ENCODE results near the gene NPM1. TPM values are rescaled to one million over a fixed set of nuclear protein-coding genes. Genes with fewer than 3 reads are reported as not detected.
"Not testable (repeated sequence)": the region's sequence is repeated elsewhere in the genome, so short reads cannot be mapped to it uniquely, and the experiment has no call there.

Gene NPM1
- total RNA-seq, 1 donor from 2014 or later = 342 TPM

DNA sequence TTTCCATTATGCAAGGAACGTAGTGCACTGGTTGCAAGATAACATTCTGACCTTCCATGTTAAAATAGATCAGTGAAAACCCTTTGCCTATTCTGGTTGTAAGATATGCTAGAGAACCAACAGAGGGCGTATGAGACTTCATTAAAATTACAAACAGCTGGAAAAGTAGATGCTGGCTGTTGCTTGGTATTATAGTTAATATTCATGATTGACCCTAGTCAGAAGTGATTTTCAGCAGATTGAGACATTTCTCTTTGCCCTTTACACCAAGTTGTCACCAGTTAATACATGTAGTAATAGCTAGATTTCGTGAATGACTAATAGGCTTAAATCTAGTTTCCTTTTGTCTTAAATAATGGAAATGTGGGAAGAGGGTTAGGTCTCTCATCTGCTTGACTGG, 18.0 kb downstream of the NPM1 start:
- intact Hi-C loops (cut with DNase I) = no loop called here
- ATAC-seq (ENCODE audit: poor library complexity) (peak; percentile 59), DNase-seq (no peak)

DNA sequence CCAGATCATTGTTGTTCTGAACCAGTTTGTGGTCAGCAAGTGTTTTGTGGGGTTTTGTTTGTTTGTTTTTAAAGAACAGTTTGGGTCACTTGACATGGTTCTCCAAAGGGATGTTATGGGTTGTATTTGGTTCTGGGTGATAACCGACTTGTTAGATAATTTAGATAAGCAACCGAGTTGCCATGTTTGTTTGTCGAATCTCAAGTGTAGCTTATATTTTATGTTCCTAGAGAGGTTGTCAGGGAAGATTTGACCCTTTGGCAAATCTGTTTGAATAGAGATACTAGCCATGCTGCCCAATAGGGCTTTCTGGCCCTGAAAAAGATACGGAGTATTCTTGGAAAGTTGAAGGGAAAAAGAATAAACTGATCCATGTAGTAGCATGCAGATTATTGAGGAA, 19.6 kb downstream of the NPM1 start:
- intact Hi-C loops (cut with DNase I) = no loop called here
- DNase-seq (no peak), ATAC-seq (ENCODE audit: poor library complexity) (no peak)

- intact Hi-C loops (cut with DNase I) = loop anchor here (10.0 kb wide), 1 partner anchor 635 kb away; no protein-coding TSS in a partner anchor
- DNase-seq = no peak
These were observed 21.8 kb downstream of the NPM1 start for GRCh38 chr5:171409164-171410136.

GRCh38 chr5:171410181-171410580, 22.5 kb downstream of the NPM1 start:
- ATAC-seq (ENCODE audit: poor library complexity) (no peak), DNase-seq (no peak)
- intact Hi-C loops (cut with DNase I) = loop anchor here (10.0 kb wide), 1 partner anchor 635 kb away; no protein-coding TSS in a partner anchor

More at GRCh38 chr5:171409164-171410136, 21.8 kb downstream of the NPM1 start:
- no peak for ATAC-seq (ENCODE audit: poor library complexity)

GRCh38 chr5:171412186-171412585, 24.5 kb downstream of the NPM1 start:
- peak; percentile 7 for DNase-seq
- intact Hi-C loops (cut with DNase I) = loop anchor here (10.0 kb wide), 1 partner anchor 633 kb away; no protein-coding TSS in a partner anchor
- no peak for ATAC-seq (ENCODE audit: poor library complexity)

- ATAC-seq (ENCODE audit: poor library complexity) = no peak
- intact Hi-C loops (cut with DNase I) = loop anchor here (10.0 kb wide), 1 partner anchor 631 kb away; no protein-coding TSS in a partner anchor
- no peak for DNase-seq
These were observed 25.7 kb downstream of the NPM1 start for GRCh38 chr5:171413153-171413910.

GRCh38 chr5:171413993-171414392, 26.3 kb downstream of the NPM1 start:
- not testable (repeated sequence) for DNase-seq; ATAC-seq (ENCODE audit: poor library complexity)
- intact Hi-C loops (cut with DNase I) = loop anchor here (10.0 kb wide), 1 partner anchor 631 kb away; no protein-coding TSS in a partner anchor

DNA sequence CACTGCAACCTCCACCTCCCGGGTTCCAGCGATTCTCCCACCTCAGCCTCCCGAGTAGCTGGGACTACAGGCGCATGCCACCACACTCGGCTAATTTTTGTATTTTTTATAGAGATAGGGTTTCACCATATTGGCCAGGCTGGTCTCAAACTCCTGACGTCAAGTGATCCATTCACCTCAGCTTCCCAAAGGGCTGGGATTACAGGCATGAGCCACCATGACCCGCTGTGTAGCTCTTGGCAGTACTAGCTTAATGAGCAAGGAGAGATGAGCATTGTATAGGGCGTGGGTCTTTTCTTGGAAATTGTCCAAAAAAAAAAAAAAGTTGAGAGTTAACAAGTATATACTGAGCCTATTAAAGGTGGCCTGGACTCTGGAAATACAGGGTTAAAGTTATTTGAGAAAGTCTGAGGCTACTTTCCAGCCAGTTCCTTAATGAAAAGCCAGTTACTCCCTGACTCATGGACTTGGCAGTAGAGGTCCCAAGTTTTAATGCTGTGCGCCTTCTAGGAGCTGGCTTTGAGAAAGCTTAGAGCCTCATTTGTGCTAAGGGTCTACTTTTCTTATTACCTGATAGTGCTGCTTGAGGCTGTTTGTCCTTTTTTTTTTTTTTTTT, 27.6 kb downstream of the NPM1 start:
- intact Hi-C loops (cut with DNase I) = loop anchor here (10.0 kb wide), 1 partner anchor 630 kb away; no protein-coding TSS in a partner anchor
- ATAC-seq (ENCODE audit: poor library complexity) (no peak), DNase-seq (peak; percentile 15)

- intact Hi-C loops (cut with DNase I) = loop anchor here (10.0 kb wide), 1 partner anchor 628 kb away; no protein-coding TSS in a partner anchor
- peak; percentile 15 for DNase-seq
- no peak for ATAC-seq (ENCODE audit: poor library complexity)
These were observed 28.8 kb downstream of the NPM1 start for GRCh38 chr5:171416160-171417049.

GRCh38 chr5:171418316-171418981, 30.8 kb downstream of the NPM1 start:
- intact Hi-C loops (cut with DNase I) = loop anchor here (2.0 to 10.0 kb wide), 3 partner anchors 428 to 626 kb away; no protein-coding TSS in a partner anchor
- DNase-seq (peak; percentile 90), ATAC-seq (ENCODE audit: poor library complexity) (peak; percentile 85)

DNA sequence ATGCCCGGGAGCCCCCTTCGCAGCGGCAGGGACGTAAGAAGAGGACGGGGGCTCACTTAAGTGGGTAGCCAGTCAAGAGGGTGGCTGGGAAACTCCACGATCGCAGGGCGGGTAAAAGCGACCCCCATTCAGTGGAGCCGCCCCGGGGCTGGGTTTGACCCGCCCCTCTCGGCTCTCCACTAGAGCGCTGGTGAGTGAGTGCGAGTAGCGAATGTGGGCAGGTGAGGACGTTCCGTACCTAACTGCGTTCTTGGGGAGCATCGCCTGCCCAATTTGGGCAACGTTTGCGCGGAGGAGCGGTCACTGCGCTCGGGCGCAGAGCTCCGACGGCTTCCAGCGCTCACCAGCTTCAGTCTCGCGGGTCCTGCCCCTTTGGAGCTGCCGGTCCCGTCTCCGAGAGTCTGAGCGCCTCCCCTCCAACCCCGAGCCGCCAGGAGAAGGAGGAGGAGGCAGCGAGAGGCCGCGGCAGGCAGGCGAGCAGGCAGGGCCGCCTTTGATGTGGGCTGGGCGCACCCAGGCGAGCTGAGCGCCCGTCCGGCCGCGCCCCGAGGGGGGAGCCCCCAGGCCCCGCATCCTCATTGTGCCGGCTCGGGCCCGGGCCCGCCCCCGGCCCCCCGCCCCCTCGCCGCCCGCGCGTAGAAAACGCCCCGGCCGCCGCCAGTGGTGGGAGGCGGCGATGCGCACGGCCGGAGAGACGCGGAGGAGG, 31.5 kb downstream of the NPM1 start, which contains the start of gene FGF18:
Gene FGF18, plus strand, starts transcription at position 666 of the 706 bp plus-strand sequence. CDS start 553 bp downstream, outside the sequence.
- ATAC-seq (ENCODE audit: poor library complexity) = peak; percentile 48
- DNase-seq = peak; percentile 75
- intact Hi-C loops (cut with DNase I) = loop anchor here (2.0 to 10.0 kb wide), 3 partner anchors 428 to 626 kb away; no protein-coding TSS in a partner anchor

- intact Hi-C loops (cut with DNase I) = loop anchor here (2.0 to 10.0 kb wide), 4 partner anchors 205 to 625 kb away; no protein-coding TSS in a partner anchor
- ATAC-seq (ENCODE audit: poor library complexity) = peak; percentile 33
- peak; percentile 56 for DNase-seq
These were observed 32.2 kb downstream of the NPM1 start for GRCh38 chr5:171419688-171420430.

DNA sequence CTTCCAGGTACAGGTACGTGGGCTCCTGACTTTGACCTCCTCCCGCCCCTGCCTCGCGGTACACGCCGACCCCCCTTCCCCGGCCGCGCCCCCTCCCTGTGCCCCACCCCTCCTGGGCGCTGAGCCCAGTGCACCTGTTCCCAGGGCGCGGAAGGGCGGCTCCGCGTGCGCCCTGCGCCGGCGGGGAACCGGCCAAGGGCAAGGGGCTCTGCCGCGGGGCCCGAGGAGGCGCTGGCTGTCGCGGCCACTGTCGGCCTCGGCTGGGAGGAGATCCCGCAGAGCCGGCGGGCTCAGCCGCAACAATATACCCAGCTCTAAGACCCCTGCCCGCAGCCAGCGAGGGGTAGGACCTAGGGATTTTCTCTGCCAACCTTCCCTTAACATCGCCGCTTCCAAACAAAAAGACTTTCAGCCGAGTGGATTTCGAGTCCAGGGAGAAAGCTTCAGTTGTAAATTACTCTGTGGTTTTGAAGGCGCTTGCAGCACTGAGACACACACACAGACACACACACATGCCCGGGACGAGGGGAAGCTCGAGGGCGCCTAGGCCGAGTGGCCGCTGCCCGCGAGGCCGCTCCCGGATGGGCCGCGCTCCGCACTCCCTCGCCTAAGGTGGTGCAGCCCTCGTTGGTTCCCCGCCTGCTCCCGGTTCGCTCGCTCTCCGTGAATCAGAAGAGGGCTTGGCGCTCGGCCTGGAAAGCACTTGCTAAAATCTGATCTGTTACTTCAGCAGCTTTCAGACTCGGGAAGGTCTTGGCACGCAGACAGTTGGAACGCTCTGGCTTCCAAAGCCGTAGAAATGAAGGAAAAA, 33.0 kb downstream of the NPM1 start:
- intact Hi-C loops (cut with DNase I) = loop anchor here (10.0 kb wide), 1 partner anchor 204 kb away; no protein-coding TSS in a partner anchor
- peak; percentile 72 for ATAC-seq (ENCODE audit: poor library complexity)
- DNase-seq = peak; percentile 95
